WI38 (cell line): ENCODE data around the gene OVOL3.

ENCODE experiments used
- H3K4me3 ChIP-seq: 2 replicates; pipeline ENCODE4 v1.5.1; 2011; ENCODE audit warnings: low read depth, mild to moderate bottlenecking, control low read depth, low read length
- TF ChIP-seq, protein P1 (sequence below): IDR thresholded peaks from 2 replicates; pipeline ENCODE4 v1.5.1; 2012; ENCODE audit warnings: low read depth, mild to moderate bottlenecking, control low read depth, low read length

Gene OVOL3

GRCh38 chr19:36101550-36102327 lies 9.2 kb upstream of the OVOL3 start:
- TF ChIP-seq, protein P1, sequence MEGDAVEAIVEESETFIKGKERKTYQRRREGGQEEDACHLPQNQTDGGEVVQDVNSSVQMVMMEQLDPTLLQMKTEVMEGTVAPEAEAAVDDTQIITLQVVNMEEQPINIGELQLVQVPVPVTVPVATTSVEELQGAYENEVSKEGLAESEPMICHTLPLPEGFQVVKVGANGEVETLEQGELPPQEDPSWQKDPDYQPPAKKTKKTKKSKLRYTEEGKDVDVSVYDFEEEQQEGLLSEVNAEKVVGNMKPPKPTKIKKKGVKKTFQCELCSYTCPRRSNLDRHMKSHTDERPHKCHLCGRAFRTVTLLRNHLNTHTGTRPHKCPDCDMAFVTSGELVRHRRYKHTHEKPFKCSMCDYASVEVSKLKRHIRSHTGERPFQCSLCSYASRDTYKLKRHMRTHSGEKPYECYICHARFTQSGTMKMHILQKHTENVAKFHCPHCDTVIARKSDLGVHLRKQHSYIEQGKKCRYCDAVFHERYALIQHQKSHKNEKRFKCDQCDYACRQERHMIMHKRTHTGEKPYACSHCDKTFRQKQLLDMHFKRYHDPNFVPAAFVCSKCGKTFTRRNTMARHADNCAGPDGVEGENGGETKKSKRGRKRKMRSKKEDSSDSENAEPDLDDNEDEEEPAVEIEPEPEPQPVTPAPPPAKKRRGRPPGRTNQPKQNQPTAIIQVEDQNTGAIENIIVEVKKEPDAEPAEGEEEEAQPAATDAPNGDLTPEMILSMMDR = no peak
- H3K4me3 ChIP-seq = no peak overlapping the region

GRCh38 chr19:36103040-36103626 lies 7.8 kb upstream of the OVOL3 start:
- TF ChIP-seq, protein P1 = no peak
- no peak overlapping the region for H3K4me3 ChIP-seq

- no peak overlapping the region for H3K4me3 ChIP-seq
- TF ChIP-seq, protein P1 = no peak
Observed at GRCh38 chr19:36103842-36104552, 6.9 kb upstream of the OVOL3 start.

- TF ChIP-seq, protein P1 = no peak
- H3K4me3 ChIP-seq = no peak overlapping the region
Observed at GRCh38 chr19:36106441-36106840, 4.5 kb upstream of the OVOL3 start.

DNA sequence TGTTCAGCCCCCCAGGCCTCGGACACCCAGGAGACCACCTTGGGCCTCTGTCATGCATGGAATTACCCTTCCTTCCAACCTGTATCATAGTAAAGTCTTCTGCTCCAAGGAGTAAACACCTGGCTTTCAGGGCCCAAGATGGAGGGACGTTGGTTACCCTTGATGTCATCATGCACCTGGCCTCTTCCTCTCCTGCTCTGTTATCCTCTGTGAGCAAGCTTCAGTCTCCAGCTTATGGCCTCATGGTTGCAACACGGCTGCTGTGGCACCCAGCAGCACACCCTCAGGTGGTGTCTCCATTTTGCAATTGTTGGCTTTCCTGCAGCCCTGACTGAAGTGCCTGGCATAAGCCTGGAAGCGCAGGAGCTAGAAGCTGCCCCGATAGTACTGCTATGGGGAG lies 4.0 kb upstream of the OVOL3 start:
- TF ChIP-seq, protein P1 = no peak
- no peak overlapping the region for H3K4me3 ChIP-seq

GRCh38 chr19:36108684-36109083 lies 2.3 kb upstream of the OVOL3 start:
- no peak overlapping the region for H3K4me3 ChIP-seq
- TF ChIP-seq, protein P1 = no peak

DNA sequence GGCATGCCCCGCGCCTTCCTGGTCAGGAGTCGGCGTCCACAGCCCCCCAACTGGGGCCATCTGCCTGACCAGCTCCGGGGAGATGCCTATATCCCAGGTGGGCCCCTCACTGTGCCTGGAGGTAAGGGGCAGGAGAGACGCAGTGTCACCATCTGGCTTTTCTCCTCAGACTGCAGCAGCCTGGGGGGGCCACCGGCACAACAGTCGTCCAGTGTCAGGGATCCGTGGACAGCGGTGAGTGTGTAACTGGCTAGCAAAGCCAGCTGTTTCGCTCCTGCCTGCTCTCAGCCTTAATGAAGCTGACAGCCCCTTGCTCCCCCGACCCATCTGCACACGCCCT lies 227 bp downstream of the OVOL3 start:
- TF ChIP-seq, protein P1 = no peak
- no peak overlapping the region for H3K4me3 ChIP-seq
